ENCODE data around the gene FOXO3B. TPM values are rescaled to one million over a fixed set of nuclear protein-coding genes. Genes with fewer than 3 reads are reported as not detected.
"Not testable (repeated sequence)": the region's sequence is repeated elsewhere in the genome, so short reads cannot be mapped to it uniquely, and the experiment has no call there.

The FOXO3B gene
- polyA plus RNA-seq, 4 donors, result 1.1 to 2.6 TPM; not detected in 2

DNA sequence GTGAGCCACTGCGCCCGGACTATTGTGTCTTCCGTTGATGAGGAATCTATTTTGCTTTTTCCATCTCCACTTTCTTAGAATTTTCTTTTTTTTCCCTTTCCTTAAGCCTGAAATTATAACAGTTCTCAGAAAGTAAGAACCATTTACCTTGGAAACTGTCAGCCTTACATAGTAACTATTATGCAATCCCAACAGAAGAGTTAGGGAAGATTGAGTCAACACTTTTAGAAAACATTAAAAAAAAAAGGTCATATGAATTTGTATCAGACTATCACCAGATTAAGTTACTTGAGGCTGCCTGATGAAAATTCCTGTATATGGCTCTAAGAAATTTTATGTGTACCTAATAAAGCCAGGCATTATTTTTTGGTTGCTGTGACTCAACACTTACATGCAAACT, 26.1 kb upstream of the FOXO3B start:
- H3K27ac ChIP-seq (ENCODE audit: low read depth in 1 of 3, low read length in 2 of 3); H3K9me3 ChIP-seq (ENCODE audit: control insufficient read depth in 2 of 2, insufficient read depth in 1 of 2, low read depth in 1 of 2, low read length in 1 of 2); FAIRE-seq; DNase-seq; H3K36me3 ChIP-seq (ENCODE audit: control insufficient read depth in 3 of 3, insufficient read depth in 2 of 3, low read depth in 1 of 3, low read length in 3 of 3); H3K4me3 ChIP-seq (ENCODE audit: low read depth in 1 of 3, low read length in 3 of 3); H3K27me3 ChIP-seq (ENCODE audit: control insufficient read depth in 3 of 3, insufficient read depth in 3 of 3, low read length in 3 of 3); H3K4me1 ChIP-seq (ENCODE audit: control insufficient read depth in 3 of 3, insufficient read depth in 2 of 3, low read depth in 1 of 3, low read length in 2 of 3): not testable (repeated sequence)
- WGBS, 3 donors, result 96 to 100% (median 100%) methylated on average over 3 of the region's 3 CpGs

GRCh38 chr17:18705955-18706354, 23.8 kb upstream of the FOXO3B start:
- not testable (repeated sequence) for H3K9me3 ChIP-seq (ENCODE audit: control insufficient read depth in 2 of 2, insufficient read depth in 1 of 2, low read depth in 1 of 2, low read length in 1 of 2); H3K4me3 ChIP-seq (ENCODE audit: low read depth in 1 of 3, low read length in 3 of 3); H3K36me3 ChIP-seq (ENCODE audit: control insufficient read depth in 3 of 3, insufficient read depth in 2 of 3, low read depth in 1 of 3, low read length in 3 of 3); DNase-seq; H3K4me1 ChIP-seq (ENCODE audit: control insufficient read depth in 3 of 3, insufficient read depth in 2 of 3, low read depth in 1 of 3, low read length in 2 of 3); H3K27ac ChIP-seq (ENCODE audit: low read depth in 1 of 3, low read length in 2 of 3); FAIRE-seq; H3K27me3 ChIP-seq (ENCODE audit: control insufficient read depth in 3 of 3, insufficient read depth in 3 of 3, low read length in 3 of 3)
- WGBS, 3 donors, result 86 to 90% (median 86%) methylated on average over 3 of the region's 3 CpGs

- WGBS, 3 donors, result 48 to 56% (median 55%) methylated on average over 8 of the region's 8 CpGs
- H3K36me3 ChIP-seq (ENCODE audit: control insufficient read depth in 3 of 3, insufficient read depth in 2 of 3, low read depth in 1 of 3, low read length in 3 of 3); DNase-seq; FAIRE-seq; H3K9me3 ChIP-seq (ENCODE audit: control insufficient read depth in 2 of 2, insufficient read depth in 1 of 2, low read depth in 1 of 2, low read length in 1 of 2); H3K4me1 ChIP-seq (ENCODE audit: control insufficient read depth in 3 of 3, insufficient read depth in 2 of 3, low read depth in 1 of 3, low read length in 2 of 3); H3K27me3 ChIP-seq (ENCODE audit: control insufficient read depth in 3 of 3, insufficient read depth in 3 of 3, low read length in 3 of 3); H3K27ac ChIP-seq (ENCODE audit: low read depth in 1 of 3, low read length in 2 of 3): not testable (repeated sequence)
- peak overlapping the region in 2 of 3 donors; percentile 60 to 66 for H3K4me3 ChIP-seq (ENCODE audit: low read depth in 1 of 3, low read length in 3 of 3)
Observed at GRCh38 chr17:18698473-18699103, 16.5 kb upstream of the FOXO3B start.

- H3K36me3 ChIP-seq (ENCODE audit: control insufficient read depth in 3 of 3, insufficient read depth in 2 of 3, low read depth in 1 of 3, low read length in 3 of 3); H3K4me3 ChIP-seq (ENCODE audit: low read depth in 1 of 3, low read length in 3 of 3); H3K9me3 ChIP-seq (ENCODE audit: control insufficient read depth in 2 of 2, insufficient read depth in 1 of 2, low read depth in 1 of 2, low read length in 1 of 2); H3K27ac ChIP-seq (ENCODE audit: low read depth in 1 of 3, low read length in 2 of 3); FAIRE-seq; H3K4me1 ChIP-seq (ENCODE audit: control insufficient read depth in 3 of 3, insufficient read depth in 2 of 3, low read depth in 1 of 3, low read length in 2 of 3); H3K27me3 ChIP-seq (ENCODE audit: control insufficient read depth in 3 of 3, insufficient read depth in 3 of 3, low read length in 3 of 3); DNase-seq: not testable (repeated sequence)
- WGBS, 3 donors, result 57 to 74% (median 60%) methylated on average over 2 of the region's 2 CpGs
Observed at GRCh38 chr17:18695143-18695542, 13.0 kb upstream of the FOXO3B start.

GRCh38 chr17:18682668-18683067, 554 bp upstream of the FOXO3B start:
- H3K36me3 ChIP-seq (ENCODE audit: control insufficient read depth in 3 of 3, insufficient read depth in 2 of 3, low read depth in 1 of 3, low read length in 3 of 3); H3K4me1 ChIP-seq (ENCODE audit: control insufficient read depth in 3 of 3, insufficient read depth in 2 of 3, low read depth in 1 of 3, low read length in 2 of 3); H3K9me3 ChIP-seq (ENCODE audit: control insufficient read depth in 2 of 2, insufficient read depth in 1 of 2, low read depth in 1 of 2, low read length in 1 of 2); H3K27me3 ChIP-seq (ENCODE audit: control insufficient read depth in 3 of 3, insufficient read depth in 3 of 3, low read length in 3 of 3); DNase-seq; FAIRE-seq; H3K27ac ChIP-seq (ENCODE audit: low read depth in 1 of 3, low read length in 2 of 3): not testable (repeated sequence)
- H3K4me3 ChIP-seq (ENCODE audit: low read depth in 1 of 3, low read length in 3 of 3), result peak overlapping the region in 1 of 3 donors; percentile 66
- WGBS, 3 donors, result 0 to 2% (median 2%) methylated on average over 2 to 3 of the region's 3 CpGs

- not testable (repeated sequence) for H3K4me3 ChIP-seq (ENCODE audit: low read depth in 1 of 3, low read length in 3 of 3); FAIRE-seq; H3K36me3 ChIP-seq (ENCODE audit: control insufficient read depth in 3 of 3, insufficient read depth in 2 of 3, low read depth in 1 of 3, low read length in 3 of 3); H3K9me3 ChIP-seq (ENCODE audit: control insufficient read depth in 2 of 2, insufficient read depth in 1 of 2, low read depth in 1 of 2, low read length in 1 of 2); H3K27ac ChIP-seq (ENCODE audit: low read depth in 1 of 3, low read length in 2 of 3); DNase-seq; H3K4me1 ChIP-seq (ENCODE audit: control insufficient read depth in 3 of 3, insufficient read depth in 2 of 3, low read depth in 1 of 3, low read length in 2 of 3); H3K27me3 ChIP-seq (ENCODE audit: control insufficient read depth in 3 of 3, insufficient read depth in 3 of 3, low read length in 3 of 3)
- 97 to 98% (median 98%) methylated on average over 22 to 29 of the region's 29 CpGs for WGBS, 3 donors
Observed at GRCh38 chr17:18677381-18677780, 4.7 kb downstream of the FOXO3B start.

DNA sequence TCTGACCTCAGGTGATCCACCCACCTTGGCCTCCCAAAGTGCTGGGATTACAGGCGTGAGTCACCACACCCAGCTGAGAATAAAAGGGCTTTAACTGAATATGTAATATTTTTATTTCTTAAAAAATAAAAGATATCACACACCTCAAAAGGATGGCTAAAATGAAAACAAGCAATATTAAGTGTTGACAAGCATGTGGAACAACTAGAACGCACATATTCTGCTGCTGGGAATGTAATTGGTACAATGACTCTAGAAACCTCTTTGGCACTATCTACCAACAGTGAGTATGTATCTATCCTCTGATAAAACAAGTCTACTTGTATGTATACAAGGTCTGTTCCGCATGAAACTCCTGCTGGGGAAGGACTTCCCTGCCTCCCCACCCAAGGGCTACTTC, 5.2 kb downstream of the FOXO3B start:
- not testable (repeated sequence) for FAIRE-seq; H3K9me3 ChIP-seq (ENCODE audit: control insufficient read depth in 2 of 2, insufficient read depth in 1 of 2, low read depth in 1 of 2, low read length in 1 of 2); H3K4me3 ChIP-seq (ENCODE audit: low read depth in 1 of 3, low read length in 3 of 3); DNase-seq; H3K27ac ChIP-seq (ENCODE audit: low read depth in 1 of 3, low read length in 2 of 3); H3K4me1 ChIP-seq (ENCODE audit: control insufficient read depth in 3 of 3, insufficient read depth in 2 of 3, low read depth in 1 of 3, low read length in 2 of 3); H3K27me3 ChIP-seq (ENCODE audit: control insufficient read depth in 3 of 3, insufficient read depth in 3 of 3, low read length in 3 of 3); H3K36me3 ChIP-seq (ENCODE audit: control insufficient read depth in 3 of 3, insufficient read depth in 2 of 3, low read depth in 1 of 3, low read length in 3 of 3)
- WGBS, 3 donors, result 97 to 99% (median 98%) methylated on average over 3 of the region's 3 CpGs

- 98 to 99% (median 98%) methylated on average over 32 to 90 of the region's 102 CpGs for WGBS, 3 donors
- not testable (repeated sequence) for H3K27ac ChIP-seq (ENCODE audit: low read depth in 1 of 3, low read length in 2 of 3); FAIRE-seq; H3K4me3 ChIP-seq (ENCODE audit: low read depth in 1 of 3, low read length in 3 of 3); DNase-seq; H3K4me1 ChIP-seq (ENCODE audit: control insufficient read depth in 3 of 3, insufficient read depth in 2 of 3, low read depth in 1 of 3, low read length in 2 of 3); H3K27me3 ChIP-seq (ENCODE audit: control insufficient read depth in 3 of 3, insufficient read depth in 3 of 3, low read length in 3 of 3)
- H3K9me3 ChIP-seq (ENCODE audit: control insufficient read depth in 2 of 2, insufficient read depth in 1 of 2, low read depth in 1 of 2, low read length in 1 of 2), result peaks cover 0 to 25% of the 10 kb centered on the region in 2 donors
- H3K36me3 ChIP-seq (ENCODE audit: control insufficient read depth in 3 of 3, insufficient read depth in 2 of 3, low read depth in 1 of 3, low read length in 3 of 3), result peaks cover 0 to 22% (median 3%) of the 10 kb centered on the region in 3 donors
Observed at GRCh38 chr17:18672395-18673227, 9.5 kb downstream of the FOXO3B start.

Measured in small intestine (tissue), 7 donors.